ACC112 (cell line): ENCODE results near the gene VWA2.

Source experiments
- H2AFZ ChIP-seq: fragments of 200-600 bp; sonication (generic); one replicate; pipeline ENCODE4 v1.6.0; 2017; ENCODE audit warnings: antibody characterized with exemption, low read length; ENCODE audit not compliant: unreplicated experiment
- H3K27ac ChIP-seq: fragments of 200-600 bp; sonication (generic); 2 replicates; pipeline ENCODE4 v1.5.1; 2014; ENCODE audit warnings: low read depth, mild to moderate bottlenecking, antibody characterized with exemption, low read length, moderate library complexity
- H3K27me3 ChIP-seq: fragments of 200-600 bp; sonication (generic); 2 replicates; pipeline ENCODE4 v1.6.1; 2014; ENCODE audit warnings: mild to moderate bottlenecking, antibody characterized with exemption, low read length, moderate library complexity, mixed read lengths; ENCODE audit not compliant: insufficient read depth
- H3K36me3 ChIP-seq: fragments of 200-600 bp; sonication (generic); 2 replicates; pipeline ENCODE4 v1.6.1; 2016; ENCODE audit warnings: mild to moderate bottlenecking, antibody characterized with exemption, low read length, moderate library complexity, mixed read lengths; ENCODE audit not compliant: insufficient read depth
- H3K4me1 ChIP-seq: fragments of 200-600 bp; sonication (generic); one replicate; pipeline ENCODE4 v1.6.1; 2016; ENCODE audit warnings: low read length, mixed read lengths; ENCODE audit not compliant: insufficient read depth, unreplicated experiment, control insufficient read depth
- H3K4me3 ChIP-seq: fragments of 200-600 bp; sonication (generic); 2 replicates; pipeline ENCODE4 v1.5.1; 2014; ENCODE audit warnings: mild to moderate bottlenecking, low read depth, low read length
- H3K79me2 ChIP-seq: fragments of 200-600 bp; sonication (generic); one replicate; pipeline ENCODE4 v1.6.0; 2016; ENCODE audit warnings: low read length; ENCODE audit not compliant: control insufficient read depth, unreplicated experiment, insufficient read depth

Gene VWA2

DNA sequence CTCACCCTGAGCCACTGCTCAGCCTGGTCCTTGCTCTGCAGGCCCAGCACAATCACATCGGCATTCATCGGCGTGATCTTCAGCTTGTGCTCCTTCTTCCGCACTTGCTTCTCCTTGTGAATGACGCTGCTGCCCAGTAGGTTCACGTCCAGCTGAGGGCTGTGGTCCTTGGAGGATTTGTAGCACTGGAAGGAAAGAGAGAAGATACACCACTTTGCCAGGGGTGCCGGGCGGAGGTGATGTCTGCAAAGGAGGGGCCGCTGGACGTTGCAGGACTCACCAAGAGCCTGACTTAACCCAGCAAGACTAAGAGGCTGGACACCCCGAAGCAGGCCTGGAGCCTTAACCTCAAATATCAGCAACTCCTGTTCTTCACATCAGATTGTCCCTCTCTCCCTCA lies 74.8 kb downstream of the VWA2 start:
- H3K36me3 ChIP-seq: no peaks in the 10 kb centered on the region
- H3K4me1 ChIP-seq: peaks cover 2% of the 10 kb centered on the region
- no peak overlapping the region for H2AFZ ChIP-seq
- H3K27ac ChIP-seq: no peak overlapping the region
- H3K4me3 ChIP-seq: no peak overlapping the region
- H3K27me3 ChIP-seq: no peaks in the 10 kb centered on the region
- no peaks in the 10 kb centered on the region for H3K79me2 ChIP-seq

- Histone ChIP-seq H3K4me3 (no peak overlapping the region), H2AFZ (no peak overlapping the region), H3K27ac (no peak overlapping the region), H3K27me3 (no peaks in the 10 kb centered on the region), H3K4me1 (no peaks in the 10 kb centered on the region), H3K79me2 (no peaks in the 10 kb centered on the region), H3K36me3 (no peaks in the 10 kb centered on the region)
Measured at GRCh38 chr10:114315566-114316420, 76.7 kb downstream of the VWA2 start.

DNA sequence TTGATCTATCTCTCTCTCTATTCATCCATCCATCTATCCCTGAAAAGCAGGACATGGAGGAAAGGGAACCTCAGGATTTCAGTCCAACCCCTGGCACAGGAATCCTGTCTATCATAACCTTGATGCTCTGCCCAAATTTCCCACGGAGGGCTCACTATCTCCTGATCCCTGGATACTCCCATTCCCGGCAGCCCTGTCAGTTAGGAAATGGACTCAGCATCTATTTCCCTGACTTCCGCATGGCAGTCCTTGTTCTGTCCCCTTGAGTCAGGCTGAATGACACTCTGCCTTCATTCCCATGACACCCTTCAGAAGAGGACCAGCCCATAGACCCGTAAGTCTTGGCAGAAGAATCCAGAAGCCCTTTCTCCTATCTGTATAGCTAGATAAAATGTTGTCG lies 77.7 kb downstream of the VWA2 start:
- no peak overlapping the region for H3K27ac ChIP-seq
- no peak overlapping the region for H2AFZ ChIP-seq
- no peak overlapping the region for H3K4me3 ChIP-seq
- H3K36me3 ChIP-seq: no peaks in the 10 kb centered on the region
- no peaks in the 10 kb centered on the region for H3K79me2 ChIP-seq
- H3K4me1 ChIP-seq: no peaks in the 10 kb centered on the region
- H3K27me3 ChIP-seq: no peaks in the 10 kb centered on the region

- Histone ChIP-seq H3K27me3 (no peaks in the 10 kb centered on the region; the same call in 1 of the 2 replicates), H3K79me2 (no peaks in the 10 kb centered on the region), H3K4me3 (no peak overlapping the region), H2AFZ (no peak overlapping the region), H3K27ac (no peak overlapping the region), H3K36me3 (no peaks in the 10 kb centered on the region), H3K4me1 (no peaks in the 10 kb centered on the region)
Measured at GRCh38 chr10:114319406-114320248, 80.6 kb downstream of the VWA2 start.

DNA sequence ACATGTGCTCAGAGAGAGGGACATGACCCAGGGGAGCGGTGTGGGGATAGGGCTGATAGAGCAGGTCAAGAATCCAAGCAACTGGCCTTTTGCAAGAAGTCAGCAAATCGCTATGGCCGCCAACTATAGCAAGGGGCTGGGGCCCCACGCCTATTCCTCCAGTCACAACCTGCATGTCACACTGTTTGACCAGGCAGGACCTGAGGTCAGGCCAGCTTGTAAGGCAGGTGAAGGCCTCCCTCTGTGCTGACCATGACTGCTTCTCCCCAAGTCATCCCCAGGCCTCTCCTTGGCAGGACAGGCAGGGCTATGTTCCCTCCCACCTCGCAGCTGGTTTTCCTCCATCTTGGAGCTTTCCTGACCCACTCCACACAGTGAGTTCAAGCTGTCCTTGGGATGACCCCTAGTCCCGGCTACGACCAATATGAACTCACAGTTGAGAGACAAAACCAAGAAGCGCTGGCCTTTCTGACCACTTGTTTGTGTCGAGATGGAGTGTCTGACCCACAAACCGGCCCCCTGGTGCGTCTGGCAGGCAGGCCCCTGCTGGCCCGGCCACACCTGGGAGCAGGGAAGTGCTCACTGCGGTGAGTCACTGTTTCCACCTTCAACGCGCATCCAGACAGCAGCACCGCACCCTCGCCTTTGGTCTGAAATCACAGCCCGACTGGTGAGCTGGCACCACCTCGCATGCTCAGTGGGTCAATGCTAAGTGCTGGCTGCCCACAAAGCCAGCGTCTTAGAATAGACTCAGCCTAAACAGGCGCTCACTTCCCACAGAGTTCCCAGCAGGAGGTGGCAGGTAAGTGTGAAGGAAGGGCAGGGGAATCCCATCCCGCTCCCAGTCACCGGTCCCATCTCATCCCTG lies 81.4 kb downstream of the VWA2 start:
- H3K27ac ChIP-seq: no peak overlapping the region
- H3K36me3 ChIP-seq: no peaks in the 10 kb centered on the region
- no peak overlapping the region for H2AFZ ChIP-seq
- no peaks in the 10 kb centered on the region; the same call in 1 of the 2 replicates for H3K27me3 ChIP-seq
- H3K4me1 ChIP-seq: no peaks in the 10 kb centered on the region
- H3K4me3 ChIP-seq: no peak overlapping the region
- H3K79me2 ChIP-seq: no peaks in the 10 kb centered on the region

DNA sequence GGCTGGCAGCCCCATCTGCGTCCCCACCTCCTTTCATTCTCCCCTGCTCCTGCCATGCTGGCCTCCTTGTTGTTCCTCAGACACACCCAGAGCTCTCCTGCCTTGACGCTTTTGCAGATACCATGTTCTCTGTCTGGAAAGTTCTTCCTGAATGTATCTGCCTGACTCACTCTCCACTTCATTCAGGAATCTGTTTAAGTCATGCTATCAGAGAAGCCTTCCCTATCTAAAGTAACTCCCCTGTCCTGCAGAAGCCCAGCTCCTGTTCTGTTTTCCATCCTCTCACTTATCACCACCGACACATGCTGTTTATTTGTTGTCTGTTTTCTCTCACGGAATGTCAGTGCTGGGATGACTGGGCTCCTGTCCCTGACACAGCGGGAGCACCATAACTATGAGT lies 83.3 kb downstream of the VWA2 start:
- H3K27ac ChIP-seq: no peak overlapping the region
- H3K27me3 ChIP-seq: no peaks in the 10 kb centered on the region; the same call in 1 of the 2 replicates
- no peaks in the 10 kb centered on the region for H3K79me2 ChIP-seq
- H3K4me1 ChIP-seq: no peaks in the 10 kb centered on the region
- H3K36me3 ChIP-seq: no peaks in the 10 kb centered on the region
- H2AFZ ChIP-seq: no peak overlapping the region
- H3K4me3 ChIP-seq: no peak overlapping the region

DNA sequence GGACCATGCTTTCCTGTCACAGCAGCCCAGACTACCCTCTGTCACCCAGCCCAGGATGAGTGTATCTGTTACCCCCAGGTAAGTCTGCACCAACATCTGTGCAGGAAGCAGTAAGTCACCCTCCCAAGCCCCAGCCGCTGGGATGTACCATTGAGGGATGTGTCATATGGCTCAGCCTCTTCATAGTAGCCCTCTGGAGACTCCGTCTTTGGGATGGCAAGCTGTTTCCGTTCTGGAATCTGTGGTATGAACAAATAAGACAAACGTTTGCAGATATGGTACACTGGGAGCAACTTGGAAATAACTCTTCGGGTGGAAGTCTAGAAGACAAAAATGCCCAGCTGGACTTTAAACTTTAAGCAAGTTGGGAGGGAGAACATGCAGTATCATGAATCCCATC lies 84.0 kb downstream of the VWA2 start:
- Histone ChIP-seq H3K4me3 (no peak overlapping the region), H3K79me2 (no peaks in the 10 kb centered on the region), H2AFZ (no peak overlapping the region), H3K27me3 (no peaks in the 10 kb centered on the region; the same call in 1 of the 2 replicates), H3K36me3 (no peaks in the 10 kb centered on the region), H3K4me1 (no peaks in the 10 kb centered on the region), H3K27ac (no peak overlapping the region)

- H2AFZ ChIP-seq: no peak overlapping the region
Measured at GRCh38 chr10:114326795-114327194, 87.7 kb downstream of the VWA2 start.

DNA sequence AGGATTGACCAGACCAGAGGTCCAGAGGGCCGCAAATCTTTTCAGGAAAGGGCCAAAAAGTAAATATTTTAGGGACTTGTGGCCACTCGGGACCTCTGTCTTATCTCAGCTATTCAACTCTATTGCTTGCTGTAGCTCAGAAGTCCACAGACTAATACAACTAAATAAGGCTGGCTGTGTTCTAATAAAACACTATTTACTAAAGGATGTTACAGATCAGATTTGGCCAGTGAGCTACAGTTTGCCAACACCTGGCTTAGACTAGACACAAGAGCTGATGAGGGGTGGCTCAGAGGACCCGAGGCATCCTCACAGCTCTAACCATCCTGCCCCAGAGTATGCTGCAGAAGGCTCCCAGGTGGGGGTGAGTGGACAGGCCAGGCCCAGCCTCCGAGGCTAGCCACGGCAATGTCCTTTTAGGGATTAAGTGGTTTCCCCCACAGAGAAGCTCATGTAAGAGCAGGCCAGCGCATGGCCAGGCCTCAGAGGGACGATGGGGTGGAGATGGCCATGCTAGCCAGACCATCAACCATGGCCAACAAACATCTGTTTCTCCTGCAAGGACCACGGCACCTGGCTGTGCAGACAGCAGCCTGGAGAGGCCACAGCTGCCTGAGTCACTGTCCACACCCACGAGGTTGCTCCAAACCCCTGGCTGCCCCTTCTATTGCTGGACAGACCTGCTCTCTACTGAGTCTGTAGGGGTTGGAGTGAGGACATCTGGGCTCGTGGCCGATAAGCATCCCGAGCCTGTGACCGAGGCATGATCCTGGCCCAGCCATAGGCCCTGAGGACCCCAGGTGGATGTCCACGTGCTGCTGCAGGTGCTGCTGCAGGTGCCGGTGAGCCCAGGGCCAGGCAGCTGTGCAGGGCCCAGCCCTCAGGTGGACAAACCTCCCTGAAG lies 88.7 kb downstream of the VWA2 start:
- Histone ChIP-seq H3K79me2 (no peaks in the 10 kb centered on the region), H3K4me3 (no peak overlapping the region), H3K36me3 (no peaks in the 10 kb centered on the region), H3K4me1 (no peaks in the 10 kb centered on the region), H3K27ac (no peak overlapping the region), H3K27me3 (peaks cover 1% of the 10 kb centered on the region; the same call in 1 of the 2 replicates), H2AFZ (no peak overlapping the region)

More at GRCh38 chr10:114326795-114327194, 87.7 kb downstream of the VWA2 start:
- Histone ChIP-seq H3K27me3 (no peaks in the 10 kb centered on the region; the same call in 1 of the 2 replicates), H3K4me3 (no peak overlapping the region), H3K4me1 (no peaks in the 10 kb centered on the region), H3K79me2 (no peaks in the 10 kb centered on the region), H3K36me3 (no peaks in the 10 kb centered on the region), H3K27ac (no peak overlapping the region)
